Activated T-cell treated with anti-CD3 and anti-CD28 coated beads for 4 hours (primary cell): ENCODE results near the gene EPB41L2.
"Not testable (repeated sequence)": the region's sequence is repeated elsewhere in the genome, so short reads cannot be mapped to it uniquely, and the experiment has no call there.

ENCODE experiments used
- DNase-seq: peaks from one replicate; pipeline ENCODE4 v3.0.0-alpha.2; 2020

Gene EPB41L2

DNA sequence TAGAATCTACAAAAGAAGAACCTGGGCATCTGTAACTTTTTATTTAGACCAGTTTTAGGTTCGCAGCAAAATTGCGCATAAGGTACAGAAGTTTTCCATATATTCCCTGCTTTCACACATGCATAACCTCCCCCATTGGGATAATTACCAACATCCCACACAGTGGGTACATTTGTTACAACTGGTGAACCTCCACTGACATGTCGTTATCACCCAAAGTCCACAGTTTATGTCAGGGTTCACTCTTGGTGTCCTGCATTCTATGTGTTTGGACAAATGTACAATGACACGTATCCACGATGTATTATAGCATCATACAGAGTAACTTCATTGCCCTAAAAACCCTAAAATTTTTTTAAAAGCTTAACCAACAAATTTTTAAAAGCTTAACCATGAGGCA, 126.1 kb downstream of the EPB41L2 start:
- DNase-seq: no peak

DNA sequence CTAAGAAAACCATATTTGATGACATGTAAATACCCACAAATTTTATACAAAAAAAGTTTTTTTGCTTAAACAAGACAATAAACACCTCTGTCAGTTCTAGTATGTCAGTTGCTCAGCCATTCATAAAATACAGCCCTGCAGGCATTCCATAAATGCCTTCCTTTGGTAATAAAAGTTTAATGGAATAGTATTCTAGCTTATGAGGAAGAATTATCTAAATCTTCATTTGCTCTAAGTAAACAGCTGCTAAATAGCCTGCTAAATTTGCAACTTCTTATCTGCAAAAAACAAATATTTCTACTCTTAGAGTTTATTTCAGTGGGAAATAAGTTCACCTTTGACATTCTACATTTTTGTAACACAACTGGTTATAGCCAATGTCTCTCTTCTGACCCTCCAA, 127.1 kb downstream of the EPB41L2 start:
- DNase-seq: no peak

DNA sequence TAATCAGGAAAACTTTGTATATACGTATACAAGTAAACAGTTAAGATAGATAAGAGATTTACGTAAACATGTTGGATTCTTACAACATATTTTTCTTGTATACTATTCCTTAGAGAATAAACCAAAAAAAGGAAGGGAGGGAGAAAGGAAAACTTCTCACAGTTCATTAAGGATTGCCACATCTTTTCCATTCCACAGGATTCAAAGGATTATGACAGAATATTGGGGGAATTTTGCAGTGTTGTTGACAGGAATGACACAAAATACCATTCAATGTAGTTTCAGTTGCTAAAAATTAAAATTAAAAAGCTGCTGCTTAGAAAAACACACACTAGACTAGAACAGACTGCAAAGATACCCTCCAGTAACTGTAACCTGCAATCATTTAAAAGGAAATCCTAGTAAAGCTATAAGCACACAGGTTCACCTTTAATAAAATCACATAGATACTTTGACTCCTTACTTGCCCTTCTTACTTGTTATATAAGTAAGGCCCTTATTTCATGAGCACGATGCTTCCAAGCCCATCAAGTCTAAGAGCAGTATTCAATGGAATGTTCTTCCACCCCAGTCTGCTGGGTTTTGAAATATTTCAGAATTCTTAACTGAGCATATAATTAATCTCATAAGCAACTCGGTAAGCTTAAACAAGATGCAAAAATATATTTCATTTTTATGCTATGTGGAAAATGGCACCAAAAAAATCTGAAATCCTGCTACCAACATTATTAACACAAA, 128.0 kb downstream of the EPB41L2 start:
- DNase-seq: no peak

GRCh38 chr6:130933712-130934200, 129.3 kb downstream of the EPB41L2 start:
- no peak for DNase-seq

GRCh38 chr6:130932921-130933320, 130.1 kb downstream of the EPB41L2 start:
- DNase-seq: no peak

GRCh38 chr6:130932438-130932837, 130.6 kb downstream of the EPB41L2 start:
- DNase-seq: no peak

- DNase-seq: no peak
These were observed 131.4 kb downstream of the EPB41L2 start for GRCh38 chr6:130931683-130932082.

- DNase-seq: no peak
These were observed 133.9 kb downstream of the EPB41L2 start for GRCh38 chr6:130929036-130929678.

- DNase-seq: no peak
These were observed 134.7 kb downstream of the EPB41L2 start for GRCh38 chr6:130928158-130928912.

GRCh38 chr6:130927305-130927704, 135.7 kb downstream of the EPB41L2 start:
- DNase-seq: no peak

- no peak for DNase-seq
These were observed 139.7 kb downstream of the EPB41L2 start for GRCh38 chr6:130923350-130923749.

- no peak for DNase-seq
These were observed 140.1 kb downstream of the EPB41L2 start for GRCh38 chr6:130922922-130923321.

GRCh38 chr6:130920969-130921368, 142.1 kb downstream of the EPB41L2 start:
- no peak for DNase-seq

DNA sequence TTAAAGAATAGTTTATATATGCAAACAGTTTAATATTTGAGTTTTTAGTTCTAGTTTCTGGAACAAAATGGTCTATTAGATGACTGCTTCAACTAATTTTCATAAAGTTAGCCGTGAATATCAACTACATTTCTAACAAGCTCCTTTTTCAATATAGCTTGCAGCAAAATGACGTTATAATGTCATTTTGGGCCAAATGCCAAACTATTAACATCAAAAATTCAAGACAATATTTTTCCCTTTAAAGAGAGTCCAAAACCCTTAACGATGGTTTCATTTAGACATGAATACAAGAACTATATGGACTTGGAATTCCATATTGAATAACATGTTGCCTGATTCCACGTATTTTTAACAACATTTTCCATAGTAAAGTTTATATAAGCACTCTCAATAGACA, 144.9 kb downstream of the EPB41L2 start:
- no peak for DNase-seq

GRCh38 chr6:130915606-130916005, 147.4 kb downstream of the EPB41L2 start:
- not testable (repeated sequence) for DNase-seq

DNA sequence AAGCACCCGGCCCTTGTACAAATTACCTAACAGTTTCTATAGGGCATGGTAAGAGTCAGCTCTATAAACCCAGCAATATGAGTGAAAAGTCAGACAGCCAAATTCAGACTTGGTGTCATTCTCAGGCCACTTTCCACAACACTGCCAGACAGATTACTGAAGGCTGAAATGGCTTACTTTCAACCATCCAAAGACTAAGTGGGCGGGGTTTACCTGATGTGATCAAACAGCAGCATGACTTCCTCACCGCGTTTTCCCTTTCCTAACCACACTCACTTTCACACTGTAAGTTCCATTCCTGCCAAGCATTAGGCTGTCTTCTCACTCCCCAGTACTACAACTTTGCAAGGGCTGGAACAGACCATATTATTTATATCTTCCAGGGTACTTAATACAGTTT, 149.9 kb downstream of the EPB41L2 start:
- DNase-seq: no peak

GRCh38 chr6:130912434-130912833, 150.6 kb downstream of the EPB41L2 start:
- no peak for DNase-seq

DNA sequence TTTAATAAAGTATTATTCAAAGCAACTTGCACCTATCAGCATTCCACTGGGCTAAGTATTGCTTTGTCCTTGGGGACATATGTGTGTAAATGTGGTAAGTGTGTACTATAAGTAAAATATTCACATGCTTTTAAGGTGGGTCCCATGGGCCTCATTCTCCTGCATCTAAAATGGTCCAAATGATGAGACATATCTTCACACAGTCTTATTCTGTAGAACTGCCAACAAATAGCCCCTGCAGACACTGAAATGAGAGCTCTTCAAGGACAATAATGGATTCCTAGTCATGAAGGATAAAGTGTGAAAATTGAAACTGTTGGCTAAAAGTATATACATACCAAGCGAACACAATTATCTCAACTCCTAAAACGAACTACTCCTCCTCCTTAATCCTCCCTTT, 154.1 kb downstream of the EPB41L2 start:
- DNase-seq: no peak

- DNase-seq: no peak
These were observed 154.9 kb downstream of the EPB41L2 start for GRCh38 chr6:130908188-130908587.

- DNase-seq: no peak
These were observed 155.4 kb downstream of the EPB41L2 start for GRCh38 chr6:130907687-130908086.

DNA sequence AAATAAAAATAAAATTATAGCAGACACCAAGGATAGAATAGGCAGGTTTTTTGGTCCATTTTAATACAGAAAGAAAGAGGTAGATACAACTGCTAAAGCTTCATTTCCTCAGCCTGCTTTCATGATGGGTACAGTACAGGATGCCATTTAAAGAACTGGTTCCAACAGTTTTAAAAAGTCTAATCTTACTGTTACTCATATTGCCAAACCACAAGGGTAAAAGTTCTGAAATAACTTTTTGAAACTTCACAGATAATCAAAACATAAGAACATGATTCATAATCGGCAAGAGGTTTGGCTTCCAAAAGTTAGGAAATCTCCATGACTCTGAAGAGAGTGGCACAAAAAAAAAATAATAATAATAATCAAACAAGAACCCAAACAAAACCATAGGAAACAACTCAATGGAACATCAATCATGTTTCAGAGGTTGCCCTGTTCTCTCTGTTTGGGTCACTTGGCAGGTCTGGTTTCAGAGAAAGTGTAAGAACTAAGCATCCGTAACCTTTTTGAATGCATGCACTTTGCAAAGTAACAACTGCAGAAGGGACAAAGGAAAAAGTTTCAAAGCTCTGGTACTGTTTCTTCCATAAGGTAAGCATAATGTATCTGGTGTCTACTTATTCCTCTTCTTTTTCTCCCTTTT, 156.2 kb downstream of the EPB41L2 start:
- DNase-seq: no peak

GRCh38 chr6:130903602-130904001, 159.4 kb downstream of the EPB41L2 start:
- no peak for DNase-seq

DNA sequence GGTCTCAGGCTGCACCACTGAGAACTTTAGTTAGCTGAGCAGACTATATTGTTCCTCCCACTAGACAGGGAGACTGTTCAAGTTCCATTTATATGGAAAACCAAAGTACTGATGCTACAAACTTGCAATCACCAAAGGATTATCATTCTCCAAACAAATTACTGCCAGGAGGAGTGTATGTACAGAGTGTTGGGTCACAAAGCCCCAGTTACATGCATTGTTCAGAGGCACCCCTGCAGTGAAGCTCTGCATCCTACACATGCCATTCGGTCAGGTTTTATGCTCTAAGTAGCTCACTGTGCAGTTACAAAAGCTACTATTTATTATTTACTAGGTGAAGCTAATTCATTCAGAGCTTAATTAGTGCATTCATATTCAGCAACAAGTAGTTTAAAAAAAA, 160.0 kb downstream of the EPB41L2 start:
- DNase-seq: no peak
